ENCODE measurements around the gene ZNF865. TPM values are rescaled to one million over a fixed set of nuclear protein-coding genes. Genes with fewer than 3 reads are reported as not detected.
A peak's percentile ranks its signal among the peaks of the same experiment; 100 is the strongest.

ZNF865 gene
- total RNA-seq, 1 donor from 2014 or later: 15.0 TPM

GRCh38 chr19:55584871-55585270 is 20.6 kb upstream of the ZNF865 start:
- peaks cover 27% of the 10 kb centered on the region for H3K4me1 Mint-ChIP-seq (ENCODE audit: low read depth, unreplicated experiment)
- peaks cover 21% of the 10 kb centered on the region for H3K4me1 ChIP-seq (ENCODE audit: insufficient read depth, low read length)
- H3K27ac Mint-ChIP-seq (ENCODE audit: unreplicated experiment): peak overlapping the region; percentile 82
- H3K4me2 ChIP-seq (ENCODE audit: low read length): peak overlapping the region; percentile 88
- no peaks in the 10 kb centered on the region for H3K27me3 ChIP-seq (ENCODE audit: insufficient read depth, low read length)
- H3K27me3 Mint-ChIP-seq (ENCODE audit: low read depth, unreplicated experiment): no peaks in the 10 kb centered on the region
- peaks cover 1% of the 10 kb centered on the region for H4K20me1 ChIP-seq (ENCODE audit: insufficient read depth, low read length)
- no peak overlapping the region for H3K4me3 ChIP-seq (ENCODE audit: insufficient read depth, low read depth, low read length)
- no peak overlapping the region for H3K9ac ChIP-seq (ENCODE audit: low read length)
- no peak for FAIRE-seq
- H3K9me3 ChIP-seq (ENCODE audit: insufficient read depth, low read depth, low read length): no peaks in the 10 kb centered on the region
- H3K36me3 ChIP-seq (ENCODE audit: insufficient read depth, low read length): no peaks in the 10 kb centered on the region
- peaks cover 13% of the 10 kb centered on the region for H3K79me2 ChIP-seq (ENCODE audit: insufficient read depth, low read length)
- H3K4me3 Mint-ChIP-seq (ENCODE audit: unreplicated experiment): no peak overlapping the region
- H3K36me3 Mint-ChIP-seq (ENCODE audit: low read depth, unreplicated experiment): no peaks in the 10 kb centered on the region
- TF ChIP-seq CTCF (IDR thresholded peaks at IDR 0.05; ENCODE audit: insufficient read depth, low read depth, low read length): no peak
- TF ChIP-seq EZH2 (IDR thresholded peaks at IDR 0.05; ENCODE audit: insufficient read depth, low read length): no peak
- no peak overlapping the region for H3K27ac ChIP-seq (ENCODE audit: low read depth, low read length)
- no peaks in the 10 kb centered on the region for H3K9me3 Mint-ChIP-seq (ENCODE audit: unreplicated experiment)
- H2AFZ ChIP-seq (ENCODE audit: low read depth, low read length): no peak overlapping the region
- DNase-seq (ENCODE audit: low read depth): no peak

GRCh38 chr19:55585658-55586339 is 19.6 kb upstream of the ZNF865 start:
- H3K4me3 Mint-ChIP-seq (ENCODE audit: unreplicated experiment): peak overlapping the region; percentile 60
- H3K9me3 Mint-ChIP-seq (ENCODE audit: unreplicated experiment): no peaks in the 10 kb centered on the region
- no peaks in the 10 kb centered on the region for H3K27me3 ChIP-seq (ENCODE audit: insufficient read depth, low read length)
- no peaks in the 10 kb centered on the region for H3K36me3 Mint-ChIP-seq (ENCODE audit: low read depth, unreplicated experiment)
- no peaks in the 10 kb centered on the region for H3K27me3 Mint-ChIP-seq (ENCODE audit: low read depth, unreplicated experiment)
- peak overlapping the region; percentile 91 for H2AFZ ChIP-seq (ENCODE audit: low read depth, low read length)
- peaks cover 4% of the 10 kb centered on the region for H3K79me2 ChIP-seq (ENCODE audit: insufficient read depth, low read length)
- peak overlapping the region; percentile 70 for H3K9ac ChIP-seq (ENCODE audit: low read length)
- no peaks in the 10 kb centered on the region for H3K36me3 ChIP-seq (ENCODE audit: insufficient read depth, low read length)
- H3K4me2 ChIP-seq (ENCODE audit: low read length): peak overlapping the region; percentile 88
- peak overlapping the region; percentile 41 for H3K4me3 ChIP-seq (ENCODE audit: insufficient read depth, low read depth, low read length)
- FAIRE-seq (no peak), DNase-seq (ENCODE audit: low read depth) (peak; percentile 63)
- no peak overlapping the region for H3K27ac ChIP-seq (ENCODE audit: low read depth, low read length)
- H3K9me3 ChIP-seq (ENCODE audit: insufficient read depth, low read depth, low read length): no peaks in the 10 kb centered on the region
- peaks cover 21% of the 10 kb centered on the region for H3K4me1 ChIP-seq (ENCODE audit: insufficient read depth, low read length)
- H4K20me1 ChIP-seq (ENCODE audit: insufficient read depth, low read length): no peaks in the 10 kb centered on the region
- H3K27ac Mint-ChIP-seq (ENCODE audit: unreplicated experiment): peak overlapping the region; percentile 82
- H3K4me1 Mint-ChIP-seq (ENCODE audit: low read depth, unreplicated experiment): peaks cover 27% of the 10 kb centered on the region
- TF ChIP-seq EZH2 (IDR thresholded peaks at IDR 0.05; ENCODE audit: insufficient read depth, low read length): no peak
- TF ChIP-seq CTCF (IDR thresholded peaks at IDR 0.05; ENCODE audit: insufficient read depth, low read depth, low read length): no peak
